ENCODE results near the gene ADORA1. TPM values are rescaled to one million over a fixed set of nuclear protein-coding genes. Genes with fewer than 3 reads are reported as not detected.

Gene ADORA1
- total and polyA plus RNA-seq, 2 of the 4 experiments (the other 2 are of a cell fraction): 0.36 to 0.56 TPM

DNA sequence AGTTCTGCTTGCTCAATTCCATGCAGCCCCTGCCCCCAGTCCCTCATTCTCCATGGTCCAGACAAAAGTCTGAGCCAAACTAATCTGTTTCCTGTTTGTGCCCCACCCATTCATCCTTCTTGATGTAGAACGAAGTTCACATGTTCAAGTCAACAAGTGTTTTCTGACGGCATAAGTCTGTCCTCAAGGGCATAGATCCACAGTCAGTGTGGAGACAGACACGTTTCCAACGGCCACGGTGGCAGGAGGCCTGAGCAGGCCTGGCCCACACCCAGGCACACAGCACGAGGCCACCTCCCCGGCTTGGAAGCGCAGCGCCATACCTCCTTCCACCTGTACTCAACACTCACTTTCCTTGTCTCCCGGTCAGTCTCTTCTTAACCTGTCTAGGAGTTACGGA, 16.1 kb downstream of the ADORA1 start:
- no peaks in the 10 kb centered on the region for H3K36me3 ChIP-seq (ENCODE audit: control insufficient read depth, insufficient read depth, low read length)
- TF ChIP-seq RAD21 (IDR thresholded peaks at IDR 0.05; ENCODE audit: low read length) (no peak), SMC3 (IDR thresholded peaks at IDR 0.05; ENCODE audit: low read depth, low read length) (no peak), FOS (IDR thresholded peaks at IDR 0.05; ENCODE audit: low read depth, low read length) (no peak), MAFK (IDR thresholded peaks at IDR 0.05; ENCODE audit: low read depth, low read length) (no peak), CHD1 (IDR thresholded peaks at IDR 0.05; ENCODE audit: low read depth, low read length) (no peak), MAZ (IDR thresholded peaks at IDR 0.05; ENCODE audit: borderline replicate concordance, low read depth, low read length) (no peak), BHLHE40 (IDR thresholded peaks at IDR 0.05; ENCODE audit: low read depth, low read length) (no peak), CEBPB (IDR thresholded peaks at IDR 0.05; ENCODE audit: low read depth, low read length) (no peak), ELK1 (IDR thresholded peaks at IDR 0.05; ENCODE audit: borderline replicate concordance, low read depth, low read length) (no peak), MXI1 (IDR thresholded peaks at IDR 0.05; ENCODE audit: borderline replicate concordance, low read depth, low read length) (no peak), RFX5 (IDR thresholded peaks at IDR 0.05; ENCODE audit: low read depth, low read length) (no peak), POLR2A (IDR thresholded peaks at IDR 0.05; ENCODE audit: low read depth, low read length) (no peak), RCOR1 (IDR thresholded peaks at IDR 0.05; ENCODE audit: insufficient replicate concordance, low read length) (no peak), NFE2L2 (IDR thresholded peaks at IDR 0.05; ENCODE audit: low read depth, low read length) (no peak), USF2 (IDR thresholded peaks at IDR 0.05; ENCODE audit: low read depth, low read length) (no peak)
- TF ChIP-seq, protein P1, sequence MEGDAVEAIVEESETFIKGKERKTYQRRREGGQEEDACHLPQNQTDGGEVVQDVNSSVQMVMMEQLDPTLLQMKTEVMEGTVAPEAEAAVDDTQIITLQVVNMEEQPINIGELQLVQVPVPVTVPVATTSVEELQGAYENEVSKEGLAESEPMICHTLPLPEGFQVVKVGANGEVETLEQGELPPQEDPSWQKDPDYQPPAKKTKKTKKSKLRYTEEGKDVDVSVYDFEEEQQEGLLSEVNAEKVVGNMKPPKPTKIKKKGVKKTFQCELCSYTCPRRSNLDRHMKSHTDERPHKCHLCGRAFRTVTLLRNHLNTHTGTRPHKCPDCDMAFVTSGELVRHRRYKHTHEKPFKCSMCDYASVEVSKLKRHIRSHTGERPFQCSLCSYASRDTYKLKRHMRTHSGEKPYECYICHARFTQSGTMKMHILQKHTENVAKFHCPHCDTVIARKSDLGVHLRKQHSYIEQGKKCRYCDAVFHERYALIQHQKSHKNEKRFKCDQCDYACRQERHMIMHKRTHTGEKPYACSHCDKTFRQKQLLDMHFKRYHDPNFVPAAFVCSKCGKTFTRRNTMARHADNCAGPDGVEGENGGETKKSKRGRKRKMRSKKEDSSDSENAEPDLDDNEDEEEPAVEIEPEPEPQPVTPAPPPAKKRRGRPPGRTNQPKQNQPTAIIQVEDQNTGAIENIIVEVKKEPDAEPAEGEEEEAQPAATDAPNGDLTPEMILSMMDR (conservative IDR thresholded peaks at IDR 0.05; ENCODE audit: low read depth, low read length): no peak
- peaks cover 2% of the 10 kb centered on the region; the same call in 1 of the 2 replicates for H3K9me3 ChIP-seq (ENCODE audit: control insufficient read depth, insufficient read depth, low read length)
- no peak for ATAC-seq (ENCODE audit: low read depth)
- no peak overlapping the region for H2BK20ac ChIP-seq (ENCODE audit: low read depth, low read length)
- no peak overlapping the region for H3K56ac ChIP-seq (ENCODE audit: extremely low read depth, insufficient read depth, low read length)
- H3K4me2 ChIP-seq (ENCODE audit: low read depth, low read length): no peak overlapping the region
- H2BK5ac ChIP-seq (ENCODE audit: low read depth, low read length, poor library complexity, severe bottlenecking): no peak overlapping the region
- in situ Hi-C loops (cut with MboI; ENCODE audit: low sequenced_read_pairs): no loop called here
- H3K27me3 ChIP-seq (ENCODE audit: control insufficient read depth, insufficient read depth, low read length): peaks cover 23% of the 10 kb centered on the region
- no peak overlapping the region for H4K5ac ChIP-seq (ENCODE audit: low read depth, low read length)
- no peak overlapping the region for H2BK15ac ChIP-seq (ENCODE audit: low read depth, low read length)
- H3K4ac ChIP-seq (ENCODE audit: low read depth, low read length): no peak overlapping the region
- dilution Hi-C loops (cut with HindIII; ENCODE audit: low sequenced_read_pairs, unreplicated experiment): no loop called here
- H2AFZ ChIP-seq (replicated peaks; ENCODE audit: low read length, poor library complexity): no peak overlapping the region
- no peaks in the 10 kb centered on the region for H3K79me1 ChIP-seq (ENCODE audit: low read depth in 1 of 2, low read length in 2 of 2)
- ChIA-PET POLR2A (ENCODE audit: unreplicated experiment) (no interaction called here), CTCF (interaction anchor here (0.5 kb wide), 1 partner anchor 1528 kb away, joined by 3 read pairs; no protein-coding TSS in a partner anchor)
- H3K23ac ChIP-seq (ENCODE audit: low read depth, low read length): no peak overlapping the region
- no peak overlapping the region for H4K8ac ChIP-seq (ENCODE audit: low read depth in 2 of 2, low read length in 2 of 2)
- no peak overlapping the region for H3K18ac ChIP-seq (ENCODE audit: low read depth, low read length)
- no peak overlapping the region for H3K4me3 ChIP-seq (ENCODE audit: insufficient read depth, low read depth, low read length)
- no peak overlapping the region for H2BK120ac ChIP-seq (ENCODE audit: low read depth, low read length)
- WGBS, 2 experiments (ENCODE audit: extremely low coverage in 2 of 2, insufficient read length in 1 of 2): no CpG with 5 or more reads among the region's 11 CpGs
- DNase-seq: no peak
- no peak overlapping the region for H3K27ac ChIP-seq (ENCODE audit: insufficient read depth, low read length)
- no peak overlapping the region for H2AK9ac ChIP-seq (replicated peaks; ENCODE audit: low read depth, low read length, poor library complexity)
- no peak overlapping the region for H2AK5ac ChIP-seq (ENCODE audit: low read depth, low read length)
- no peak overlapping the region for H3K14ac ChIP-seq (replicated peaks; ENCODE audit: low read depth, low read length)
- H4K91ac ChIP-seq (ENCODE audit: insufficient read depth, low read depth, low read length): no peak overlapping the region
- H3K9me1 ChIP-seq (ENCODE audit: insufficient read depth, low read length): no peaks in the 10 kb centered on the region
- H3K4me1 ChIP-seq (ENCODE audit: control insufficient read depth, insufficient read depth, low read length): no peaks in the 10 kb centered on the region; the same call in 1 of the 2 replicates
- no peak overlapping the region for H3K9ac ChIP-seq (ENCODE audit: low read depth, low read length)
- intact Hi-C loops (cut with micrococcal nuclease): no loop called here
- no TSS peak for BruUV-seq (replicated peaks)
- no peaks in the 10 kb centered on the region for H4K20me1 ChIP-seq (ENCODE audit: insufficient read depth, low read length)

All from IMR-90 (cell line).